Hematopoietic multipotent progenitor cell treated with erythropoietin and hydrocortisone succinate and interleukin-3 and kit ligand, for 4 days (in vitro differentiated cells): ENCODE data around the gene FAM149A.

Experiments
- DNase-seq: peaks from one replicate; pipeline ENCODE4 v3.0.0-alpha.2; 2015

The FAM149A gene

DNA sequence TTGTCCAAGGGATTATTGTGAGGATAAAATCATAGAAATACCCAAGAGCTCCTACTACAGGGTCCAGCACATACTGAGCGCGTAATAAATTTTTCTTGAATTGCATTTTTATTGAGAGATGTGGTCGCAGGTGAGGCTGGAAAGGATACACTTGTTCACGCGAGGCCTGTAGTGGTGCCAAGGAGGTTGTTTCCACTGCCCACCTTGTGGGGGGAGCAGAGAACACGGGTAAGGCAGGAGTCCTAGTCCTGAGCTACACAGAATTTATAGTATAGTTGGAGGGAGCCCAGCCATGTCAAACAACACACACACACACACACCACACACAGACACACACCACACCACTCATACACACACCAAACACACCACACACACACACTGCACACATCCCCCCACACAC lies 55.1 kb downstream of the FAM149A start:
- no peak for DNase-seq

DNA sequence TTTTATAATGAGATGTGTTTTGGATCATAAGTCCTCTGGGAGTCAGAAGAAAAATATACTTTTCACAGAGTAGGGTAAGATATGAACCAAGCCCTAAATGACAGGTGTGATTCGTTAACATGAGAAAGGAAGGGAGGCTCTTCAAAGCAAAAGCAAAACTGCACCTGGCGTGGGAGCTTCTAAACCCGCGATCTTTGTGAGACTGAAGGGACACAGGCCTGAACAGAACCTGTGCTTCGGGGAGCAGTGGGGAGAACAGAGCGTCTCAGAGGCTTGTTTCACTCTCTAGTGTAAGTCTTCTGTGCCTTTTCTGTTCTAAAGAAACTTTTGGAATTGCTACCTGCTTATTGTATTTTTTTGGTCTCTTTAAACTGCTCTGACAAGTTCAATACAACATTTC lies 56.6 kb downstream of the FAM149A start:
- no peak for DNase-seq

- DNase-seq: no peak
Observed at GRCh38 chr4:186166852-186167512, 62.5 kb downstream of the FAM149A start.

- DNase-seq: no peak
Observed at GRCh38 chr4:186167605-186168004, 63.1 kb downstream of the FAM149A start.

DNA sequence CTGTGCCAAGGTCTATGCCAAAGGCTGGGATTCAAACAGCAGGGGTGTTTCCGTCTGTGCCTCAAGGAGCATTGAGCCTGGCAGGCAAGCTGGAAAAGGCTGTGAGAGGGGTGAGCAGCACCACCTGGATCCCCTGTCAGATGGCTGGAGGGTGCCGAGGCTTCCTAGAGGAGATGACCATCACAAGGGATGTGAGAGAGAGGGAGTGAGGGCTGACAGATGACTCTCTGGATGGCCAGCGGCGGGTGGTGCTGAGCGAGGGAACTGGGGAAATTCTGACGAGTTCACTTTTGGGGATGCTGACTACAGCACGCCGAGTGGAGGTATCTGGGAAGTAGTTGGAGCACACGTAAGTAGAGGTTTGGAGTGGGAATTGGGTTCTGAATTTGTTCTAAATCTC lies 64.2 kb downstream of the FAM149A start:
- no peak for DNase-seq

DNA sequence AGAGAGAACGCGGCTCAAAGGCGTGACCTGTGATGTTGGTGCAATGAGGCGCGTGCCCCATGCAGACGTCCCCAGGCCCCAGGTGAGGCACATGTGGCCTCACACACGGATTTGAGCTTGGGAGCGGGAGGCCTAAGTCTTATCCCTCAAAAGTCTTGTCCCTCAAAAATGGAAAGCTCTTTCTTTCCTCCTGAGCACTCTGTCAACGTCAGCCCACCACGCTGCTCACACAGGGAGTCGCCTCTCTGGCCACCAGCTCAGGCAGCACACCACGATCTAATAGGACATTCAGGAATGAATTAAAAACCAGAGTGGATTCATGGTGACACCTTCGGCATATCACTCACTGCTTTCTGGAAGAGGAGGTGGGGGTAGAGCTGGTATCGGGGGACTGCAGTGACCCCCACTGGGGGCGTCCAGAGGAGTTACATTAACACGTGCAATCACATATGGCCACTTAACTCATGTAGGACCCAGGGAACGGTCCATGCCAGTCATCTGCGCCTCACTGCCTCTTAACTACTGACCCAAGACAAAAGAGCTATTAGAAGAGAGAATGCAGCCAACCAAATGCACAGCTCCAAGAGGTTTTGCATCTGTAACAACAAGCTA lies 64.9 kb downstream of the FAM149A start:
- no peak for DNase-seq

DNA sequence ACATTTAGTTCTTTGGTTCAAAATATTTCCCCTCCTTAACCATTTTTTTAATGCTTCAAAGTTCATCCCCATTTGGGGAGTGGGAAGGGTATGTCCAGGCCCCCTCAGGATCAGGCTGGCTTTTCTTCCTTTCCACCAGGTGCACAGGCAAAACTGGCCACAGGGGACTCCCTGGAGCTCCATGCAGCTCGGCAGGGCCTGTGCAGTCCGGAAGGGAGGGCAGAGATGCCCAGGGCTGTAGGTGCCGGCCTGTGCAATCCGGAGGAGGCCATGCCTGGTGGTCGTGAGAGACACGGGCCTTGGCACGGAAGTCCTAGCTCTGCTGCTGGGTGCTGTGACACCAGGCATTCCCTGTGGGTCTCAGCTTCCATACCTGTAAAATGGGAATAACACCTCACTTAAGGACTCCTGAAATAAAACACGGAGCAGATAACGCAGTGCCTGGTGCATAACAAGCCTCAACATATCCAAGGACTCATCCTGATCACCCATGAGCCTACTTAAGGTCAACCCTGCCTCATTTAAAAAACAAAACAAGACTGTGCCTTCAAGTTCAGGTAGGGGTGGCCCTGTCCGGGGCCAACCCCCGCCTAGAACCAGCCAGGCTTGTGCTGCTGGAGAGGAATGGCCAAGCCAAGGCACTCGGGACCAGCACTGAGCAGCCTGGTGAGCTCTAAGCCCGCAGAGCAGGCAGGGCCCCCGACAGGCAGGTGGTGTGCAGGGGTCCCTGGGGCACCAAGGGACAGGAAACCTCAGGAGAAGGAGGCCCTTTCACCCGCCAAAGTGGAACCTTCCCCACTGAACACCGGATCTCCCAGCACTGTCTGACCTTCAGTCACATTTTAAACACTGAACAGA lies 65.7 kb downstream of the FAM149A start:
- DNase-seq: no peak

- DNase-seq: no peak
Observed at GRCh38 chr4:186170966-186171365, 66.5 kb downstream of the FAM149A start.

- DNase-seq: no peak
Observed at GRCh38 chr4:186172546-186172945, 68.0 kb downstream of the FAM149A start.

- DNase-seq: no peak
Observed at GRCh38 chr4:186188107-186188506, 83.6 kb downstream of the FAM149A start.

DNA sequence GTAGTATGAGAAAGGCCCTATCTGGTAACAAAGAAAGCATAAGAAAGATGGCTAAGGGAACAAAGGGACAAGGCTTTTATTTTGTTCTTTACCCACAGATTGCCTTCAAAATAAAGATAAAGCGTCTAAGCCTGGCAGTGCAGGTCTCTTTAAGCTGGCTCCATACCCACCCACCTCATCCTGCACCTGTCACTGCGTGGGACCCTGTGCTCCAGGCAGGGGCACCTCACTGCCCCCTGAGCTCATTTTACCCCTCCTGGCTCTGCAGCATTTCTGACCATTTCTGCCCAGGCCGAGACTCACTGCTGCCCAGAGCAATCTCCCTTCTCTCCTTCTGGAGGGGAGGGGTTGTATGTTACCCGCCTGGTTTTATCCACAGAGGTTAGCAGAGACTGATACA lies 85.2 kb downstream of the FAM149A start:
- DNase-seq: no peak

DNA sequence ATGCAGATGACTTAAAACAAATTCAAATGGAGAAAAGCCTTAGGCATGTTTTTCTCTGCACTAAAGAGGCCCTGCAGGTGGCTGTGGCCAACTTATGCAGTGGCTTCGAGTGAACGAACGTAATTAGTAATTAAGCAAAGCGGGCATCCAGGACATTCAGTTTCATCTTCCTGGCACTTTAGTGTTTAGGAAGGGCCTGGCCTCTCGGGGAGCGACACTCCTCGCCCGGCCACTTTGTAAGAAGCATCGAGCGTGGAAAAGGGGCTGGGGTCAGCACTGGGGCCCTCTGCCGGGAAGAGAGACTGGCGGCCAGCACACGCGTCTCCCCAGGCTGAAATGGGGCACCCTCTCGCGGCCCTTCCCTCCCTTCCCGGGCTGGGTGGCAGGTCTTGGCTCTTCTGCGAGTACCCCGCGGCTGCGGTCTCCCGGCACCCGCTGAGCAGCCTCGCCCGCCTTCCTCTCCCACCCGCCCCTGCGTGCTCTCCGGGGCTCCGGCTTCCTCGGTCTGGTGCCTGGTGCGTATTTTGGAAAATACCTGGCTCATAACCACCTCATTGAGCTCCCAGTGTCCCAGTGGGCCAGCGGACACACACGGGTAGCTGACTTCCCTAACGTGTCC lies 86.2 kb downstream of the FAM149A start:
- peak; percentile 80 for DNase-seq

GRCh38 chr4:186191200-186192065 lies 86.9 kb downstream of the FAM149A start, which contains the start of gene CYP4V2:
TSS of gene CYP4V2 (plus strand) at chr4:186191567. CDS start at chr4:186191824, 257 bp downstream.
- peak; percentile 95 for DNase-seq

DNA sequence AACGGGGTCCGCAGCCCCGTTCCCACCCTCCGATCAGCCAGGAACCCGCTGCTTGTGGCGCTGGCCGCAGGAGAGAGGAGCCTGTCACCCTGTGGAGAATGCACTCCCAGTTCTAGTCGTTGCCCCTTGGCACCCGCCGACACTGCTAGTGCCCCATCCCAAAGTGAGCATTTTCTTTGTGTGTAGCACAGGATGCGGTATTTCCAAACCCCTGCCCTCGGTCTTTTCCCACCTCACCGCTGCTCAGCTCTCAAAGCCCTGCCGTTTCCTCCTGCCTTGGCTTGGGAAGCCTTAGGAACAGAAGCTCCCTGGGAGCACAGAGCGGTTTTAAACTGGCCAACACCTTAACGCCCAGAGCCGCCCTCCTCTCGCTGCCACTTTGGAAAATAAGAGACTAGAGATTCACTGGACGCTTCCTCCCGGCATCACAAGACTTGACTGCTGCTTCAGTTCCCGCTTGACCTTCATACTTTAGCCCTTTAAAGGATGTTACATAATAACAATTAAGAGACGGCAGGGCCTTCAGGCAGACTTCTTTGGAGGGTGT lies 87.6 kb downstream of the FAM149A start:
- DNase-seq: peak; percentile 58

DNA sequence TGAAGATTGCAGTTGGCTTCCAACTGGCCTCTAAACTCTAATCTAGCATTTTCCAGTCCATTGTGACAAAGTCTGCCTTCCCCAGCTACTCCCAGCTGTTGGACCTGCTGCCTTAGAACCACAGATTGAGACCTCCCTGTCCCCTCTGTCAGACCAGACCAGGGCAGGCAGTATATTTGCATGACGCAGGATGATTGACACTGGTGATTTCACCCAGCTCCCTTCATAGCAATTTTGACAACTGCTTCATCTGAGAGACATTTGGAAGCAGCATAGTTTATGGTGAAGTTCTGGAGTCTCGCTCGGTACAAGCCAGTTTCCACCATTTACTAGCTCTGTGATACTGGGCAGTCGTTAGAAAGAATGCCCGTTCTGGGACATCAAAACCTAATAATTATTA lies 89.3 kb downstream of the FAM149A start:
- DNase-seq: no peak

GRCh38 chr4:186196063-186196462 lies 91.6 kb downstream of the FAM149A start:
- no peak for DNase-seq

GRCh38 chr4:186200516-186200915 lies 96.0 kb downstream of the FAM149A start:
- DNase-seq: no peak

DNA sequence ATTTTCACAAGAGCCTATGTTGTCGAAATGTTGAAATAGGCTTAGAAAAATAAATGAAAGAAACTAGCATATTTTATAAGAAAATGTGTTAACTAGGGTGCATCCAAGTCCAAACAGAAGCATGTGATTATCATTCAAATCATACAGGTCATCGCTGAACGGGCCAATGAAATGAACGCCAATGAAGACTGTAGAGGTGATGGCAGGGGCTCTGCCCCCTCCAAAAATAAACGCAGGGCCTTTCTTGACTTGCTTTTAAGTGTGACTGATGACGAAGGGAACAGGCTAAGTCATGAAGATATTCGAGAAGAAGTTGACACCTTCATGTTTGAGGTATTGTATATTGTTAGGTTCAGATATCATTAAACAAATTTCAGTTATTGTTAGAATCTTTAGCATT lies 96.5 kb downstream of the FAM149A start:
- DNase-seq: no peak

- DNase-seq: peak; percentile 88
Observed at GRCh38 chr4:186201535-186202230, 97.2 kb downstream of the FAM149A start.

DNA sequence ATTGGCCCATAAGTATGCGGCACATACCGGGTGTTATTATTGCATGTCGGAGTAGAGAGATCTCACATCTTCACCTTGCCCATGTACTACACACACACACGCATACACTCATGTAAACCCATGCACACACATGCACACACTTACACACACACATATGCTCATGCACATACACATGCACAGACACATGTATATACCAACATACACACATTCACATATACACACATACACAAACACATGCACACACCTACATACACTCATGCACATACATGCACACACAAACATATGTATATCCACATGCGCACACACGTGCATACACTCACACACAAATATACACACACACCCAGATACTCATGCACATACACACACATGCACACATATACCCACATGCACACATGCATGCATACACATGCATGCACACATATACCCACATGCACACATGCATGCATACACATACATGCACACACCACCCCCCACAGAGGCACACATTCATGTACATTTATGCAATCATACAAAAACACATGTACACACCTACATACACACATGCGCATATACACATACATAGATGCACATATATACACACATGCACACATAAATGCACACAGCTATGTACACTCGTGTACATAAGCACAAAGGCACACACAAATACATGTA lies 98.1 kb downstream of the FAM149A start:
- no peak for DNase-seq

GRCh38 chr4:186203406-186203805 lies 98.9 kb downstream of the FAM149A start:
- DNase-seq: peak; percentile 85
